DMS114 treated with DMSO at 0.1 percent for 48 hours (cell line): ENCODE data around the gene CNMD.
"Not testable (repeated sequence)": the region's sequence is repeated elsewhere in the genome, so short reads cannot be mapped to it uniquely, and the experiment has no call there.

Experiments
- DNase-seq: peaks from one replicate; lab custom pipeline; 2025; ENCODE audit not compliant: unreplicated experiment; lab: John Stamatoyannopoulos, UW

Gene CNMD

DNA sequence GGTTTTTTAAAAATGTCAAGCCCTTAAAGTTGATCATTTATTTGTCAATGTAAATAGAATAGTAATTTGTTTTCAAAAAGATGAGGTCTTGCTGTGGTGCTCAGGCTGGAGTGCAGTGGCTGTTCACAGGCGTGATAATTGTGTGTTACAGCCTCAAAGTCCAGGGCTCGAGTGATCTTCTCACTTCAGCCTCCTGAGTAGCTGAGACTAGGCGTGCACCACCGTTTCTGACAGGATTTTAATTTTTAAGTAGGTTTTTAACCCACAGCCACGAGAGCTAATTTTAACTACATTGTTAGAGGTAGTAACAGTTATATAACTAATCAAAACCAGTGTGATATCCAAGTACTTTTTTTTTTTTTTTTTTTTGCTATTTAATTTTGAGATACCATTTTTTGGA is 43.1 kb downstream of the CNMD start:
- DNase-seq = no peak

DNA sequence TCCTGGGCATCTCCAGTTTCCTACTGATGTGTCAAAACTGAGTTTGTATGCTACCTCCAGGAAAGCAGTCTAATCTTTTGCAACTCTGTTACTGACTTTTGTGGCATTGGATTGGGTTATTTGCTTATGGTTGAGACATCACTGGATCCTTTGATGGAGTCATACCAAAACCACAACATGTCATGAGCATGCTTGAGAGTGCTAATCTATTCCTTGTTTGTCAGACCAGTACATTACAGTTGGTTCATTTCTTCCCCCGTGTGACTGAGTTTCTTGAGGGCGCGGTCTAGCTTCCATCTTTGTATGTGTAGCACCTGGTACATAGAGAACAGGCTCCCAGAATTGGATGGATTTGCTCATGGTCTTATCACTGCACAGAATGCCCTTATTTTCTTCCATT is 43.8 kb downstream of the CNMD start:
- no peak for DNase-seq

DNA sequence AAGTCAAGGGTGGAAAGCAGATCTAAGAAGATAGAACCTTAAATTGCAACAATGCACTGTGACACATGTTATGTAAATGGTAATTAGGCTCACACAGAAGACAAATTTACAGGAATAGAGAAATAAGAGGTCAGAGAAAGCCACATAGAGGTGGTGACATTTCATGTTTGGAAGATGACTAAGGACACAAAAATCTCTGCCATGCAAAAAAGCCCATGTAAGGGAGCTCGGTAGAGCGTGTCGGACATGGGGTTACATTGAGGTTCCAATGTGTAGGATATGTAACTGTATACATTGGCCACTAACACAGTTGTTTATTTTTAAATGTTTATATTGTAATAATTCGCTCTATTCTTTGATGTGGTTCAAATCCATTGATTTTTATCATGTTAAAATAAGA is 53.2 kb downstream of the CNMD start:
- DNase-seq = no peak

DNA sequence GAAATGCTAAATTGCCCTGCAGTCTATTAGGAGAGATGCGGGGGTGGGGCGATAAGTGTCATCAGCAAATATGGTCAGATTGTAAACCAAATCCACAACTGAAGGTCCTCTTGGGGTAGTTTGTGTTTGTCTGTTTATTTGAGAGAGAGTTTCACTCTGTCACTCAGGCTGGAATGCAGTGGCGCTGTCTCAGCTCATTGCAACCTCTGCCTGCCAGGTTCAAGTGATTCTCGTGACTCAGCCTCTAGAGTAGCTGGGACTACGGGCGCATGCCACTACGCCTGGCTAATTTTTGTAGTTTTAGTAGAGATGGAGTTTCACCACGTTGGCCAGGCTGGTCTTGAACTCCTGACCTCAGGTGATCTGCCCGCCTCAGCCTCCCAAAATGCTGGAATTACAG is 53.8 kb downstream of the CNMD start:
- DNase-seq = not testable (repeated sequence)

DNA sequence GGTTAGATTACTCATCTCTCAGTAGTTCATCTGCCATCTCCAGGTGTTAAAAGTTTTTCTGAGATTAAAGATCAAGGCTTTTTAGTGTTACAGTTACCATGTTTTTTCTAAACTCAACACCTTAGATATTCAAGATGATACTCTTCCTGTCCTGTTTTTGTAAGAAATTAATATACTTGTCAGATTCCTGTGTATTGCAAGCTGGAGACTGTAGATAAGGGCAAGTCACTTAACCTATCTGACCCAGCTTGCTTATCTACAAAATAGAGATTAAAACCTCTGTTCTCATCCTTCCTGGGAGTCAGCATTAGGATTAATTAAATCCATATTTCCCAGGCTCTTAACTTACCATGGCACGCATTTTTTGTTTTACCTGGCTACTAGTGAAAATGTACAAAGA is 61.8 kb downstream of the CNMD start:
- no peak for DNase-seq

DNA sequence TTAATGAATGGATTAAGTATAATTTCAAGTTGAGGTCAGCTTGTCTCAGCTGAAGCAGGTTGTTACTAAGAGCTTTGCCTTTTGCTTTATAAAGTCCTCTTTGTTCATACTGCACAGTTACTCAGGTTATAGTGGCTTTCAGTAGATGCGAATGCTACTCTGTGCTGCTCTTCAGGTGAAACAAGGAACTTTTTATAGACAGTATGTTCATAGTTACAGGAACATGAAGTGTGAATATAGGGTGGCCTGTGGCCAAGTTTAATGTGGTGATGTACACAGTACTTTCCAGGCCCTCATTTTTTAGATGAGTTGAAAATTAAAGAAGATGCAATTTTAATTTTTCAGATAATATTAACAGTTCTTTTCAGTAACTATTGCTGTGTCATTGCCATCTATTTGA is 66.2 kb downstream of the CNMD start:
- no peak for DNase-seq

DNA sequence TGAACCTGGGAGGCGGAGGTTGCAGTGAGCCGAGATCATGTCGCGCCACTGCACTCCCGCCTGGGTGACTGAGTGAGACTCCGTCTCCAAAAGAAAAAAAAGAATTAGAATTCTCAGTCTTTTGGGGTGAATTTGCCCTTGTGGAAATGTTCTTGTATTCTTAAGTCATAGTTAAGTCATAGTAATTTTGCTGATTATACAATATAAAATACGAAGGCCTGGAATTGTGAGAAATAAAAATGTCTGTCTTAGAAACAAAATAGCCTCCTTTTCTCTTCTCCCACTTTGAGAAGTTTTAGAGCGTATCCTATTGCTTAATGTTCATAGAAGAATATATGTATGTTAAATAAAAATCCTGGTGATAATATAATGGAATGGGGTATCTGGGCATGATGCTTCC is 68.9 kb downstream of the CNMD start:
- no peak for DNase-seq

DNA sequence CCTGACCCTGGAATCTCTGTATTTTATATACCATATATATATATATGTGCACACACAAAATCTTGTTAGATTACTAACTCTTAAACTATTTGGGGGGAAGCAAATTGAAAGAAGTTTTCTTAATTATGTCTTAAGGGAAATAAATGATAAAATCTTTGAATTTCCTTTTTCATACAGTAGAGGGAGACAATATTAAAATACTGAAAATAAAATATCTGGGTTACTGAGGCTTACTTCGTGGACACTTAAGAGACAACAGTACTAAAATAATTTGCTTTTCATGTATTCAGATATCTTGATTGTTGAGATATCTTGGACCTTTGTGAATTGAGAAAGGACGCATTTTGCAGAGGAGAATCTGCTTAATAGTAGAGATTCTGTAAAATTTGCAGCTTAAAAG is 69.9 kb downstream of the CNMD start:
- no peak for DNase-seq

DNA sequence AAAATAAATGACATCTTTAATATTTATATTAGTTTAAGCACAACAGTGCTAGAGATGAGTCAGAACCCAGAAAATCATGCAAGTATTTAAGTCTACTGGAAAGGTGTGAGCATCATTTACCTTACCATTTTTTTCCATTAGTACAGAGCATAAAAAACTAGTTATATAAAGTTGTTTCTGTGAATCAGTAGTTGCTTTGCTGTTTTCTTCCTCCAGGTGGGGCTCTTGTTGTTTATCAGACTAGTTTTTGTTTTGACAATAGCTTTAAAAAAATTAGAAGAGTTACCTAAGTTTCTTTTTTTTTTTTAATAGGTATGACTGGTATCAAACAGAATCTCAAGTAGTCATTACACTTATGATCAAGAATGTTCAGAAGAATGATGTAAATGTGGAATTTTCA is 74.3 kb downstream of the CNMD start:
- no peak for DNase-seq

DNA sequence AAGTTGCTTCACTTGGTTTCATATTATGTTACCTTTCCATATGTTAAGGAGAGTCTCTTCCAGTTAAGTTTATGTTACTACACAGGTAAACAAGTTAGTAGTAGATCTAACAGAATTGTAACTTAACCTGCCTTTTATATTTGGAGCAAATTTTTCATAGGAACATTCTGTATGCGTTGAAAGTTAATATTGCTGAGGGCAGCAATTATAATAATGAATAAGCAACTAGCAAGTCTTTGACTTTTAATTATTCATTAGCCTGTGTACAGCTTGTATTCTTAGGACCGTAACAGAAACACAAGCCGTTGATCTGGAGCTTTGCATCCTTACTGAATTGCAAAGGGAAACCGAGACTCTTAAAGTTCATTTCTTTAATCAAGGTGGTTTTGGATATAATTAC is 75.3 kb downstream of the CNMD start:
- DNase-seq = no peak

DNA sequence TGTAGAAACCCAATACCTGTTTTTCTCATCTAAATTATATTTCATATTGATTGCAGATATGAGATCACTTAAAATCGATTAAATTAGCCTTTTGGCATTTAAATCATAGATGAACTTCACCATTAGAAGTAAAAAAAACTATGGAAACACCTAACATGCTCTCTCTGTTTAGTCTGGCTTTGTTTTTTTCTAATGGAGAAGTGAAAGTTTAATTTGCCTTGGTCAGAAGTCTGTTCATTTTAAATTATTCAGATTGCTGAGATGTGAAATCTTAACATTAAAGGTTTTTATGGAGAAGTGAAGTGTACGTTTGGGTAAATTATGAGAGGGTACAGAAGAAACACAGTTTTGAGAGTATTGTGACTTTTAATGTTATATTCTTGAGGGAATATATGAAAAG is 80.3 kb downstream of the CNMD start:
- DNase-seq = no peak
